H9 (cell line): ENCODE measurements around the gene TPP1. TPM values are rescaled to one million over a fixed set of nuclear protein-coding genes. Genes with fewer than 3 reads are reported as not detected.

Source experiments
- DNase-seq: peaks from one replicate; pipeline ENCODE4 v3.0.0-alpha.2; 2017
- H2AFZ ChIP-seq: one replicate; pipeline ENCODE4 v1.6.1; 2013; ENCODE audit warnings: mild to moderate bottlenecking, low read length, control low read depth, moderate library complexity
- H2AK5ac ChIP-seq: 2 replicates; pipeline ENCODE4 v1.6.1; 2013; ENCODE audit warnings: low read length, control low read depth, mixed read lengths; ENCODE audit not compliant: insufficient read length
- H2BK120ac ChIP-seq: one replicate; pipeline ENCODE4 v1.6.1; 2013; ENCODE audit warnings: low read depth, mild to moderate bottlenecking, low read length, control low read depth, inconsistent platforms; ENCODE audit not compliant: poor library complexity, severe bottlenecking
- H2BK12ac ChIP-seq: 2 replicates; pipeline ENCODE4 v1.6.1; 2013; ENCODE audit warnings: low read length, control low read depth, mixed read lengths, low read depth; ENCODE audit not compliant: insufficient read length
- H2BK15ac ChIP-seq: 2 replicates; pipeline ENCODE4 v1.6.1; 2013; ENCODE audit warnings: low read depth, low read length, control low read depth
- H2BK20ac ChIP-seq: one replicate; pipeline ENCODE4 v1.6.1; 2013; ENCODE audit warnings: low read depth, mild to moderate bottlenecking, low read length, control low read depth, inconsistent platforms; ENCODE audit not compliant: poor library complexity, severe bottlenecking
- H2BK5ac ChIP-seq: 2 replicates; pipeline ENCODE4 v1.6.1; 2013; ENCODE audit warnings: low read length, control low read depth, mixed read lengths; ENCODE audit not compliant: insufficient read length
- H3K14ac ChIP-seq: 2 replicates; pipeline ENCODE4 v1.6.1; 2013; ENCODE audit warnings: low read length, control low read depth; ENCODE audit not compliant: insufficient read depth
- H3K18ac ChIP-seq: 2 replicates; pipeline ENCODE4 v1.6.1; 2013; ENCODE audit warnings: low read depth, mild to moderate bottlenecking, mixed read lengths, low read length, control low read depth; ENCODE audit not compliant: insufficient read length
- H3K23ac ChIP-seq: 2 replicates; pipeline ENCODE4 v1.6.1; 2013; ENCODE audit warnings: low read length, control low read depth, mixed read lengths, low read depth; ENCODE audit not compliant: insufficient read length
- H3K23me2 ChIP-seq: 2 replicates; pipeline ENCODE4 v1.6.1; 2013; ENCODE audit warnings: low read depth, mild to moderate bottlenecking, mixed read lengths, low read length, control low read depth; ENCODE audit not compliant: insufficient read length, poor library complexity, severe bottlenecking
- H3K27ac ChIP-seq: 2 replicates; pipeline ENCODE4 v1.5.1; 2013; ENCODE audit warnings: low read length, control low read depth, mixed read lengths, low read depth; ENCODE audit not compliant: insufficient read length
- H3K27me3 ChIP-seq: 2 replicates; pipeline ENCODE4 v1.6.1; 2013; ENCODE audit warnings: low read length, control low read depth, inconsistent platforms; ENCODE audit not compliant: insufficient read depth
- H3K4ac ChIP-seq: 2 replicates; pipeline ENCODE4 v1.6.1; 2013; ENCODE audit warnings: low read depth, mild to moderate bottlenecking, control low read depth, inconsistent platforms, low read length, moderate library complexity
- H3K4me1 ChIP-seq: 2 replicates; pipeline ENCODE4 v1.6.1; 2013; ENCODE audit warnings: low read length, control low read depth, inconsistent platforms; ENCODE audit not compliant: insufficient read depth
- H3K4me2 ChIP-seq: 2 replicates; pipeline ENCODE4 v1.6.1; 2013; ENCODE audit warnings: low read length, control low read depth, mixed read lengths; ENCODE audit not compliant: insufficient read length, insufficient read depth
- H3K56ac ChIP-seq: 2 replicates; pipeline ENCODE4 v1.6.1; 2013; ENCODE audit warnings: low read depth, mild to moderate bottlenecking, mixed read lengths, low read length, control low read depth; ENCODE audit not compliant: insufficient read length
- H3K79me1 ChIP-seq: 2 replicates; pipeline ENCODE4 v1.6.1; 2013; ENCODE audit warnings: low read depth, mild to moderate bottlenecking, moderate library complexity, low read length, control low read depth, inconsistent platforms; ENCODE audit not compliant: insufficient read depth, poor library complexity, severe bottlenecking
- H3K79me2 ChIP-seq: 2 replicates; pipeline ENCODE4 v1.6.1; 2013; ENCODE audit warnings: low read length, control low read depth, inconsistent platforms; ENCODE audit not compliant: insufficient read depth
- H3K9ac ChIP-seq: 2 replicates; pipeline ENCODE4 v1.6.1; 2013; ENCODE audit warnings: low read length, control low read depth, mixed read lengths; ENCODE audit not compliant: insufficient read length; ENCODE audit errors: extremely low read depth
- H3K9me3 ChIP-seq: one replicate; pipeline ENCODE4 v1.6.1; 2013; ENCODE audit warnings: low read depth, low read length, inconsistent platforms; ENCODE audit not compliant: control insufficient read depth
- H3T11ph ChIP-seq: one replicate; pipeline ENCODE4 v1.6.1; 2013; ENCODE audit warnings: mild to moderate bottlenecking, low read length, control low read depth, inconsistent platforms
- H4K20me1 ChIP-seq: one replicate; pipeline ENCODE4 v1.6.1; 2013; ENCODE audit not compliant: control insufficient read depth, insufficient read length, insufficient read depth
- H4K5ac ChIP-seq: 2 replicates; pipeline ENCODE4 v1.6.1; 2013; ENCODE audit warnings: low read depth, mild to moderate bottlenecking, mixed read lengths, low read length, control low read depth; ENCODE audit not compliant: insufficient read length
- H4K8ac ChIP-seq: replicated peaks from 2 replicates; pipeline ENCODE4 v1.6.1; 2013; ENCODE audit warnings: low read length, control low read depth, mixed read lengths, low read depth; ENCODE audit not compliant: insufficient read length
- H4K91ac ChIP-seq: 2 replicates; pipeline ENCODE4 v1.6.1; 2013; ENCODE audit warnings: low read depth, mild to moderate bottlenecking, moderate library complexity, mixed read lengths, low read length, control low read depth; ENCODE audit not compliant: insufficient read length
- H3K27ac Mint-ChIP-seq, 3 experiments: 2 replicates in 2 of 3; 3 replicates in 1 of 3; pipeline ENCODE4 v1.8.0; 2020 to 2021; ENCODE audit warnings: mixed read lengths in 3 of 3, mild to moderate bottlenecking in 1 of 3, moderate library complexity in 1 of 3
- H3K27me3 Mint-ChIP-seq: 2 replicates; pipeline ENCODE4 v1.8.0; 2021; ENCODE audit warnings: low read depth, mild to moderate bottlenecking, moderate library complexity, mixed read lengths
- H3K36me3 Mint-ChIP-seq, 3 experiments: 2 replicates in 2 of 3; 3 replicates in 1 of 3; pipeline ENCODE4 v1.8.0; 2020 to 2021; ENCODE audit warnings: low read depth in 3 of 3, mixed read lengths in 3 of 3; ENCODE audit not compliant: insufficient read depth in 1 of 3
- H3K4me1 Mint-ChIP-seq, 2 experiments: 2 replicates each; pipeline ENCODE4 v1.8.0; 2020; ENCODE audit warnings: mixed read lengths in 2 of 2
- H3K4me3 Mint-ChIP-seq, 2 experiments: 2 replicates in 1 of 2; 3 replicates in 1 of 2; pipeline ENCODE4 v1.8.0; 2020 to 2021; ENCODE audit warnings: mild to moderate bottlenecking in 2 of 2, mixed read lengths in 2 of 2, moderate library complexity in 1 of 2
- H3K9me3 Mint-ChIP-seq, 2 experiments: 2 replicates in 1 of 2; 3 replicates in 1 of 2; pipeline ENCODE4 v1.8.0; 2020; ENCODE audit warnings: mild to moderate bottlenecking in 2 of 2, mixed read lengths in 2 of 2, moderate library complexity in 1 of 2
- CTCF ChIP-seq: fragments of 200-600 bp; sonication (generic); conservative IDR thresholded peaks from 3 replicates; pipeline ENCODE4 v1.8.0; 2021; ENCODE audit warnings: antibody characterized with exemption, mild to moderate bottlenecking
- WGBS: extraction: QIAGEN DNeasy Blood & Tissue Kit; methylation state at CpG from one replicate; pipeline ENCODE4 v1.1.7; 2013; ENCODE audit warnings: missing lambda C conversion rate, low lambda C conversion rate, mixed read lengths; ENCODE audit not compliant: insufficient read length; ENCODE audit errors: extremely low coverage; 5-methylcytosine and 5-hydroxymethylcytosine counted together
- total RNA-seq: library from RNA; stranded (reverse); gene quantifications from 2 replicates; pipeline ENCODE4 v1.2.1, GENCODE V29; 2021

Gene TPP1
- total RNA-seq, 1 experiment from 2014 or later = 37.2 TPM

- Histone ChIP-seq H3K56ac (no peak overlapping the region), H3K9me3 (no peaks in the 10 kb centered on the region), H4K20me1 (no peaks in the 10 kb centered on the region), H3K27me3 (no peaks in the 10 kb centered on the region), H3T11ph (no peak overlapping the region), H3K4ac (no peak overlapping the region), H4K8ac (no peak overlapping the region), H2BK15ac (no peak overlapping the region), H2AFZ (no peak overlapping the region), H3K23me2 (peaks cover 20% of the 10 kb centered on the region), H3K79me2 (no peaks in the 10 kb centered on the region), H3K4me2 (no peak overlapping the region), H2AK5ac (no peak overlapping the region), H3K23ac (no peak overlapping the region), H2BK12ac (no peak overlapping the region), H3K27ac (no peak overlapping the region), H3K4me1 (no peaks in the 10 kb centered on the region), H3K14ac (no peak overlapping the region), H4K5ac (no peak overlapping the region), H3K9ac (no peak overlapping the region), H2BK20ac (no peak overlapping the region), H2BK5ac (no peak overlapping the region), H4K91ac (no peak overlapping the region), H2BK120ac (no peak overlapping the region), H3K18ac (no peak overlapping the region), H3K79me1 (no peaks in the 10 kb centered on the region)
- Mint-ChIP-seq H3K27ac (no peak overlapping the region), H3K9me3 (no peaks in the 10 kb centered on the region), H3K27me3 (no peaks in the 10 kb centered on the region; the same call in 1 of the 2 replicates), H3K36me3 (peaks cover 6 to 23% (median 16%) of the 10 kb centered on the region in 3 experiments; a peak in 6 of 7 replicates), H3K4me3 (peak overlapping the region in 1 of 2 experiments; percentile 3; a peak in 1 of 5 replicates), H3K4me1 (peaks cover 4 to 5% of the 10 kb centered on the region in 2 experiments)
- no peak for TF ChIP-seq CTCF
- WGBS = no CpG with 5 or more reads among the region's 9 CpGs
- DNase-seq = no peak
These were observed 3.2 kb downstream of the TPP1 start for GRCh38 chr11:6615882-6616585.
